Measurements from ENCODE around the gene ZC3H12A.

ZC3H12A gene

DNA sequence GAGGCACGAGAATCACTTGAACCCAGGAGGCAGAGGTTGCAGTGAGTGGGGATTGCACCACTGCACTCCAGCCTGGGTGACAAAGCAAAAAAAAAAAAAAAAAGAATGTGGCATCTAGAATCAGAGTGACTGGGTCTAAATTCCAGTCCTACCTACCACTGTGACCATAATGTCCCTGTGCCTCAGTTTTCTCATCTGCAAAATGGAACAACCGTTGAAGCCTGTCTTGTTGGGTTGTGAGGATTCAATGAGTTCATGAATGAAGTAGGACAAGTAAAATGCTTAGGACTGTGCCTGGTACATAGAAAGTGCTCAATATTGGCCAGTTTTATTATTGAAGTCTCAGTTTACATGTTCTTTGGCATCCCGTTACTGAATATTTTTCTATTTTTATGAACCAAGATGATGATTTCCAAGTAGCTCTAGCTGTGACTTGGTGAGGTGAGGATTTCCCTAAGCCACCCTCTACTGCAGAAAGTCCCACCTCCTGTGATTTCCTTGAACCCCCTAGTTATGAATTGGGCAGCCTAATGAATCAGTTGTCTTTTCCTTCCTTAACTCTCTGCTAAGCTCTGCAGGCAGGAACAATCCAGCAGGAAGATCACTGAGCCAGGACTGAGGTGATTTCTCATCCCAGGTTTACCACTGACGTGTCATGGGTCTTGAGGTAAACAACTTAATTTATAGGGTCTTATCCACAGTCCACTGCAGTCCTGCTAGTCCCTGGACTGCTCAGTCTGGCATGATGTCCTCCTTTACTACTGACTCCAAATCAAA, 59.1 kb downstream of the ZC3H12A start:
- no peak for DNase-seq (ENCODE audit: low read depth)
- H3K4me3 ChIP-seq (ENCODE audit: low read depth, low read length): no peak overlapping the region
- TF ChIP-seq, protein P1, sequence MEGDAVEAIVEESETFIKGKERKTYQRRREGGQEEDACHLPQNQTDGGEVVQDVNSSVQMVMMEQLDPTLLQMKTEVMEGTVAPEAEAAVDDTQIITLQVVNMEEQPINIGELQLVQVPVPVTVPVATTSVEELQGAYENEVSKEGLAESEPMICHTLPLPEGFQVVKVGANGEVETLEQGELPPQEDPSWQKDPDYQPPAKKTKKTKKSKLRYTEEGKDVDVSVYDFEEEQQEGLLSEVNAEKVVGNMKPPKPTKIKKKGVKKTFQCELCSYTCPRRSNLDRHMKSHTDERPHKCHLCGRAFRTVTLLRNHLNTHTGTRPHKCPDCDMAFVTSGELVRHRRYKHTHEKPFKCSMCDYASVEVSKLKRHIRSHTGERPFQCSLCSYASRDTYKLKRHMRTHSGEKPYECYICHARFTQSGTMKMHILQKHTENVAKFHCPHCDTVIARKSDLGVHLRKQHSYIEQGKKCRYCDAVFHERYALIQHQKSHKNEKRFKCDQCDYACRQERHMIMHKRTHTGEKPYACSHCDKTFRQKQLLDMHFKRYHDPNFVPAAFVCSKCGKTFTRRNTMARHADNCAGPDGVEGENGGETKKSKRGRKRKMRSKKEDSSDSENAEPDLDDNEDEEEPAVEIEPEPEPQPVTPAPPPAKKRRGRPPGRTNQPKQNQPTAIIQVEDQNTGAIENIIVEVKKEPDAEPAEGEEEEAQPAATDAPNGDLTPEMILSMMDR (conservative IDR thresholded peaks at IDR 0.05; ENCODE audit: low read depth, low read length): no peak

Data from choroid plexus epithelial cell (primary cell).